ENCODE data around the gene ITPRIPL2. TPM values are rescaled to one million over a fixed set of nuclear protein-coding genes. Genes with fewer than 3 reads are reported as not detected.

ITPRIPL2 gene
- total and polyA plus RNA-seq, 2 of the 13 experiments (the other 11 are each of a cell fraction or from before 2014, with no cell fraction given): 5.9 to 12.6 TPM

GRCh38 chr16:19115148-19116021 lies 1.6 kb downstream of the ITPRIPL2 start (continued):
- no peak for TF ChIP-seq ZNF83 (CRISPR knock-in tag; IDR thresholded peaks at IDR 0.05; ENCODE audit: borderline replicate concordance)
- TF ChIP-seq ZNF329 (CRISPR knock-in tag; IDR thresholded peaks at IDR 0.05; ENCODE audit: low read depth): peak; percentile 99
- 0 out of 2 replicates have a peak, but pooled peaks have one; percentile 34 for TF ChIP-seq NR0B2 (CRISPR knock-in tag; IDR thresholded peaks at IDR 0.05)
- TF ChIP-seq FOXA1 (IDR thresholded peaks at IDR 0.05): no peak
- TF ChIP-seq FOXA1 (CRISPR knock-in tag; IDR thresholded peaks at IDR 0.05): no peak
- peak; percentile 31; the same call in 1 of the 2 replicates for TF ChIP-seq UBTF (CRISPR knock-in tag; IDR thresholded peaks at IDR 0.05)
- no peak for TF ChIP-seq PHF21A (CRISPR knock-in tag; IDR thresholded peaks at IDR 0.05)
- TF ChIP-seq ZNF766 (CRISPR knock-in tag; IDR thresholded peaks at IDR 0.05; ENCODE audit: borderline replicate concordance): no peak
- no peak for TF ChIP-seq ZFP41 (CRISPR knock-in tag; IDR thresholded peaks at IDR 0.05; ENCODE audit: borderline replicate concordance)
- TF ChIP-seq ZNF446 (CRISPR knock-in tag; IDR thresholded peaks at IDR 0.05): no peak
- TF ChIP-seq WIZ (CRISPR knock-in tag; IDR thresholded peaks at IDR 0.05): no peak
- peak; percentile 54; the same call in 1 of the 2 replicates for TF ChIP-seq MEIS1 (CRISPR knock-in tag; IDR thresholded peaks at IDR 0.05; ENCODE audit: borderline replicate concordance)
- TF ChIP-seq CREM (IDR thresholded peaks at IDR 0.05): no peak
- TF ChIP-seq CREM (CRISPR knock-in tag; IDR thresholded peaks at IDR 0.05): no peak
- no peak for TF ChIP-seq ARNT (IDR thresholded peaks at IDR 0.05)
- peak; percentile 68 for TF ChIP-seq RBFOX2 (IDR thresholded peaks at IDR 0.05; ENCODE audit: low read depth, low read length)
- TF ChIP-seq HMGXB4 (CRISPR knock-in tag; IDR thresholded peaks at IDR 0.05; ENCODE audit: borderline replicate concordance in 1 of 2, low read depth in 1 of 2): no peak
- no peak for TF ChIP-seq KAT7 (CRISPR knock-in tag; IDR thresholded peaks at IDR 0.05; ENCODE audit: borderline replicate concordance)
- TF ChIP-seq ZNF292 (CRISPR knock-in tag; IDR thresholded peaks at IDR 0.05; ENCODE audit: borderline replicate concordance, low read depth): peak; percentile 49; the same call in 1 of the 2 replicates
- no peak for TF ChIP-seq ZNF484 (CRISPR knock-in tag; IDR thresholded peaks at IDR 0.05; ENCODE audit: borderline replicate concordance, low read depth)
- TF ChIP-seq MED13 (CRISPR knock-in tag; IDR thresholded peaks at IDR 0.05): no peak
- no peak for TF ChIP-seq ZNF24 (IDR thresholded peaks at IDR 0.05)
- no peak for TF ChIP-seq SRF (IDR thresholded peaks at IDR 0.05; ENCODE audit: low read depth, low read length)
- peak; percentile 52 for TF ChIP-seq HOXA3 (CRISPR knock-in tag; IDR thresholded peaks at IDR 0.05)
- TF ChIP-seq SP4 (CRISPR knock-in tag; IDR thresholded peaks at IDR 0.05): no peak
- TF ChIP-seq RFX1 (IDR thresholded peaks at IDR 0.05): no peak
- no peak for TF ChIP-seq CHD2 (IDR thresholded peaks at IDR 0.05; ENCODE audit: low read depth, low read length)
- no peak for TF ChIP-seq ZNF12 (CRISPR knock-in tag; IDR thresholded peaks at IDR 0.05)
- no peak for TF ChIP-seq ZNF563 (CRISPR knock-in tag; IDR thresholded peaks at IDR 0.05)

Measured in HepG2 (cell line).